Thyroid gland (tissue), 4 donors: ENCODE data around the gene MGST3.
"Not testable (repeated sequence)": the region's sequence is repeated elsewhere in the genome, so short reads cannot be mapped to it uniquely, and the experiment has no call there.

Experiments used
- CTCF ChIP-seq, 6 experiments: fragments of 200-600 bp in 3 of 6; fragments of 450-650 bp in 3 of 6; sonication (generic) in 3 of 6; IDR thresholded peaks; one replicate each; pipeline ENCODE4 v1.5.1; 2016 to 2019; ENCODE audit warnings: antibody characterized with exemption in 6 of 6, mild to moderate bottlenecking in 2 of 6, inconsistent platforms in 1 of 6, moderate library complexity in 1 of 6
- POLR2A ChIP-seq, 2 donors: fragments of 450-650 bp; IDR thresholded peaks; one replicate each; pipeline ENCODE4 v1.6.1; 2017; ENCODE audit warnings: antibody characterized with exemption in 2 of 2, mild to moderate bottlenecking in 2 of 2, moderate library complexity in 1 of 2

- not testable (repeated sequence) for TF ChIP-seq POLR2A, CTCF (IDR thresholded peaks at IDR 0.05)
These were observed 39.6 kb upstream of the MGST3 start for GRCh38 chr1:165591391-165591790.
